ENCODE measurements around the gene SGK1.
"Not testable (repeated sequence)": the region's sequence is repeated elsewhere in the genome, so short reads cannot be mapped to it uniquely, and the experiment has no call there.

Gene SGK1

GRCh38 chr6:134278000-134278399, 39.9 kb downstream of the SGK1 start:
- Histone ChIP-seq H3K9me3 (ENCODE audit: control insufficient read depth, insufficient read depth, low read length) (no peaks in the 10 kb centered on the region), H3K4me1 (ENCODE audit: control insufficient read depth, low read length) (no peaks in the 10 kb centered on the region), H3K79me2 (ENCODE audit: control insufficient read depth, low read length) (no peaks in the 10 kb centered on the region), H3K27ac (ENCODE audit: low read depth, low read length) (no peak overlapping the region), H4K20me1 (ENCODE audit: control insufficient read depth, insufficient read depth, low read depth, low read length) (no peaks in the 10 kb centered on the region), H3K36me3 (ENCODE audit: control insufficient read depth, low read length) (no peaks in the 10 kb centered on the region), H3K4me2 (ENCODE audit: low read length) (no peak overlapping the region), H3K27me3 (ENCODE audit: control insufficient read depth, low read length) (no peaks in the 10 kb centered on the region), H3K4me3 (ENCODE audit: low read length) (no peak overlapping the region), H3K9me2 (replicated peaks; ENCODE audit: control insufficient read depth, low read length) (no peaks in the 10 kb centered on the region), H3F3A (ENCODE audit: control insufficient read depth, insufficient read depth) (no peaks in the 10 kb centered on the region)
- TF ChIP-seq CTCF (IDR thresholded peaks at IDR 0.05; ENCODE audit: low read depth, low read length, poor library complexity, severe bottlenecking) (no peak), EZH2phosphoT487 (IDR thresholded peaks at IDR 0.05; ENCODE audit: borderline replicate concordance, low read length) (no peak)

- H3K9me2 ChIP-seq (replicated peaks; ENCODE audit: control insufficient read depth, low read length); H4K20me1 ChIP-seq (ENCODE audit: control insufficient read depth, insufficient read depth, low read depth, low read length); H3K27me3 ChIP-seq (ENCODE audit: control insufficient read depth, low read length); H3K36me3 ChIP-seq (ENCODE audit: control insufficient read depth, low read length); H3K4me3 ChIP-seq (ENCODE audit: low read length); H3K79me2 ChIP-seq (ENCODE audit: control insufficient read depth, low read length); H3F3A ChIP-seq (ENCODE audit: control insufficient read depth, insufficient read depth); H3K27ac ChIP-seq (ENCODE audit: low read depth, low read length); H3K9me3 ChIP-seq (ENCODE audit: control insufficient read depth, insufficient read depth, low read length); H3K4me1 ChIP-seq (ENCODE audit: control insufficient read depth, low read length); H3K4me2 ChIP-seq (ENCODE audit: low read length): not testable (repeated sequence)
Observed at GRCh38 chr6:134276891-134277377, 41.0 kb downstream of the SGK1 start.

GRCh38 chr6:134272374-134272773, 45.5 kb downstream of the SGK1 start:
- Histone ChIP-seq H3K27ac (ENCODE audit: low read depth, low read length) (no peak overlapping the region), H3K4me2 (ENCODE audit: low read length) (no peak overlapping the region), H3K4me3 (ENCODE audit: low read length) (no peak overlapping the region), H3K79me2 (ENCODE audit: control insufficient read depth, low read length) (no peaks in the 10 kb centered on the region), H3F3A (ENCODE audit: control insufficient read depth, insufficient read depth) (no peaks in the 10 kb centered on the region), H3K27me3 (ENCODE audit: control insufficient read depth, low read length) (no peaks in the 10 kb centered on the region), H3K9me3 (ENCODE audit: control insufficient read depth, insufficient read depth, low read length) (no peaks in the 10 kb centered on the region), H3K9me2 (replicated peaks; ENCODE audit: control insufficient read depth, low read length) (no peaks in the 10 kb centered on the region), H4K20me1 (ENCODE audit: control insufficient read depth, insufficient read depth, low read depth, low read length) (no peaks in the 10 kb centered on the region), H3K36me3 (ENCODE audit: control insufficient read depth, low read length) (no peaks in the 10 kb centered on the region), H3K4me1 (ENCODE audit: control insufficient read depth, low read length) (peaks cover 3% of the 10 kb centered on the region)
- TF ChIP-seq CTCF (IDR thresholded peaks at IDR 0.05; ENCODE audit: low read depth, low read length, poor library complexity, severe bottlenecking) (no peak), EZH2phosphoT487 (IDR thresholded peaks at IDR 0.05; ENCODE audit: borderline replicate concordance, low read length) (no peak)

- Histone ChIP-seq H4K20me1 (ENCODE audit: control insufficient read depth, insufficient read depth, low read depth, low read length) (no peaks in the 10 kb centered on the region), H3K9me3 (ENCODE audit: control insufficient read depth, insufficient read depth, low read length) (no peaks in the 10 kb centered on the region), H3K4me2 (ENCODE audit: low read length) (no peak overlapping the region), H3K4me3 (ENCODE audit: low read length) (no peak overlapping the region), H3K36me3 (ENCODE audit: control insufficient read depth, low read length) (no peaks in the 10 kb centered on the region), H3K9me2 (replicated peaks; ENCODE audit: control insufficient read depth, low read length) (no peaks in the 10 kb centered on the region), H3K4me1 (ENCODE audit: control insufficient read depth, low read length) (peaks cover 3% of the 10 kb centered on the region), H3K27me3 (ENCODE audit: control insufficient read depth, low read length) (no peaks in the 10 kb centered on the region), H3K79me2 (ENCODE audit: control insufficient read depth, low read length) (no peaks in the 10 kb centered on the region), H3F3A (ENCODE audit: control insufficient read depth, insufficient read depth) (no peaks in the 10 kb centered on the region), H3K27ac (ENCODE audit: low read depth, low read length) (no peak overlapping the region)
- TF ChIP-seq CTCF (IDR thresholded peaks at IDR 0.05; ENCODE audit: low read depth, low read length, poor library complexity, severe bottlenecking) (no peak), EZH2phosphoT487 (IDR thresholded peaks at IDR 0.05; ENCODE audit: borderline replicate concordance, low read length) (no peak)
Observed at GRCh38 chr6:134267917-134268361, 50.0 kb downstream of the SGK1 start.

All from DOHH2 (cell line).